ENCODE measurements around the gene ABLIM3.

ABLIM3 gene

GRCh38 chr5:149132474-149132873 is 8.8 kb upstream of the ABLIM3 start:
- no peak for DNase-seq (ENCODE audit: low read depth in 2 of 3, low spot score in 2 of 3)

GRCh38 chr5:149133795-149134777 is 7.2 kb upstream of the ABLIM3 start:
- no peak for DNase-seq (ENCODE audit: low read depth in 2 of 3, low spot score in 2 of 3)

DNA sequence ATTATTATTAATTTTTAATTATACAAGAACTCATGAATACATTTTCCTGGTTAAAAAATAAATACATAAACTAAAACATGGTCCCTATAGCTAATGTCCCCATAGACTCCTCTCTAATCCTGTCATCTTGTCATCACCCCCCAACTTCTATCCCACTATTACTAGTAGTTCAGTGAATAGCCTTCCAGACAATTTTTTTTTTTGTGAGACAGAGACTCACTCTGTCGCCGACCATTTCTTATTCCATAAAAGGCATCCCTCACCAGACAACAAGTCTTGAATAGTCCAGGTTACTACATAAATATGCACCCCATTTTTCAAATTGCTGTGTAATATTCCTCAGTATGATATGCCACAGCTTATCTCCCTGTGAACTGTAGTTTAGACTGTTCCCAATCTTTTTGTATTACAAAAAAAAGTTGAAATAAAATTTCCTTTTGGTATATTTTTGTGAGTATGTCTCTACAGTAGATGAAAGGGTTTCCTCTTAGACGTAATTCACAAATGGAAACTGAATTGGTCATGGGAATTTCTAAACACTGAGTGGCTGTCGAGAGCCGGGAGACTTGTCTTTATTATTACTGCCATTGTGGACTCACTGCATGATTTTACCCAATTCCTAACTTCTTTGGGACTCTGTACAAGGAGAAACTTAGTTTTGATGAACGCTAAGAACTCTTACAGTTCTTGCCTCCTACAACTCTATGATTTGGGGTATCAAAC is 6.4 kb upstream of the ABLIM3 start:
- DNase-seq (ENCODE audit: low read depth in 2 of 3, low spot score in 2 of 3), result no peak

GRCh38 chr5:149135536-149136201 is 5.6 kb upstream of the ABLIM3 start:
- no peak for DNase-seq (ENCODE audit: low read depth in 2 of 3, low spot score in 2 of 3)

DNA sequence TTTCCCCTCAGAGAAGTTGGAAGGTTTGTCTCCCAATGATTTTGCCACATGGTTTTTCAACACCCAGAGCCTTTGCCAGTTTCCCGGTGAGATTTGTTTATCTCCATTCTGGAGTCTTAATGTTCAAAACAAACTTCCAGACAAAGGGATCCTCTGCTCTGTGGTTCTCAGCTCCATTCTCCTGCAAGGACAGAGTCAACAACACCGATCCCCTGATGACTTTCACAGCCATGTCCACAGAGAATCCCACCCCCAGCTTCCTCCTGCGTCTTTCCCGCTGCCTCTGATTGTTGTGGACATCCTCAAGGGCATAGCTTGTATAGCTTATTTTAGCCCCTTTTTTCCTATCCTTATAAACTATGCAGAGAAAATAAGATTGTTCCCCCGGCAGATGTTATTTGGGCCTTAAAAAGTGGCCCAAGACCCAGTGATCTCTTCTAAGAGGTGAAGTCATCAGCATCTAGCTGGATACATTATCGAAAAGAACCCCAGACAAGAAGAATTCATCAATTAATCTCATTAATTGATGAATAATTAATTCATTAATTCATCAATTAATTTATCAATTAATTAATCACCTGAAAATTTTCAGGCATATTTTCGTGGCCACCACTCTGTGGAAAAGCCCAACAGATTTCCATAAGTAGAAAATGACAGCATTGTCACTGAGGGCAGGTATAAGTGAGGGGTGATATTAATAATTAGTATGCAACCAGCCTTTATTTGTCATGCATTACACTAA is 2.9 kb upstream of the ABLIM3 start:
- no peak for DNase-seq (ENCODE audit: low read depth in 2 of 3, low spot score in 2 of 3)

DNA sequence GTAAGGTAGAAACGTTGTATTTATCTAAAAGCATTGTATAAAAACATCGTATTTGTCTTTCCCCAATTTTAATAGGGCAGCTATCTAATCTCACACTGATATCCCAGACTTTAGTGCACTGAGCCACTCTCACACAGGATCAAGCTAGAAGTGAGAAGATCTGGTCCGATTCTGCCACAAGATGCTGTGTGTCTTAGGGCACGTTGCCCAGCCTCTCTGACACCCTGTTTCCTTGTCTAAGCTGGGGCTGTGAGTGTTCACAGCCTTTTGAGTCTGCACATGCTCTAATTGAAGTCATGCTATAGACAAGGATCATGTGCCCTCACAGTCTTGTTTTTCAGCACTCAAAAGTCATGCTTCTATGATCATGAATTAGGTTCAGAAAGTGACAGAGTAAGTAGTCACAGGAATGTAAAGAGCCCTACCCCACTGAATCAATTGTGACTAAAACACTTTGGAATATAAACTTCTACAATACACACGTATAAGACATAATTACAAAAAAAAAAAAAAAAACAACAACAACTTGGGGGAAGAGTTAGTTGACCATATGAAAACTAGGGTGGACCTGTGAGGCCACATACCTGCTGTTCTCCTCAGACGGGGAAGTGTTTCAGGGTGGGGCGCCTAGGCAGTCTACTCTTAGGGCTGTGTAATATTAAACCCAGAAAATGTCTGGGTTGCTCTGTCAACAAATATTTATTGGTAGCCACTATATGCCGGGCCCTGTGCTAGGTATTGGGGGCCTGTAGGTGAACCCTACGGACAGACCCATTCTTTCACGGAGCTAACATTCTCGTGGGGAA is 893 bp upstream of the ABLIM3 start:
- DNase-seq (ENCODE audit: low read depth in 2 of 3, low spot score in 2 of 3), result no peak

DNA sequence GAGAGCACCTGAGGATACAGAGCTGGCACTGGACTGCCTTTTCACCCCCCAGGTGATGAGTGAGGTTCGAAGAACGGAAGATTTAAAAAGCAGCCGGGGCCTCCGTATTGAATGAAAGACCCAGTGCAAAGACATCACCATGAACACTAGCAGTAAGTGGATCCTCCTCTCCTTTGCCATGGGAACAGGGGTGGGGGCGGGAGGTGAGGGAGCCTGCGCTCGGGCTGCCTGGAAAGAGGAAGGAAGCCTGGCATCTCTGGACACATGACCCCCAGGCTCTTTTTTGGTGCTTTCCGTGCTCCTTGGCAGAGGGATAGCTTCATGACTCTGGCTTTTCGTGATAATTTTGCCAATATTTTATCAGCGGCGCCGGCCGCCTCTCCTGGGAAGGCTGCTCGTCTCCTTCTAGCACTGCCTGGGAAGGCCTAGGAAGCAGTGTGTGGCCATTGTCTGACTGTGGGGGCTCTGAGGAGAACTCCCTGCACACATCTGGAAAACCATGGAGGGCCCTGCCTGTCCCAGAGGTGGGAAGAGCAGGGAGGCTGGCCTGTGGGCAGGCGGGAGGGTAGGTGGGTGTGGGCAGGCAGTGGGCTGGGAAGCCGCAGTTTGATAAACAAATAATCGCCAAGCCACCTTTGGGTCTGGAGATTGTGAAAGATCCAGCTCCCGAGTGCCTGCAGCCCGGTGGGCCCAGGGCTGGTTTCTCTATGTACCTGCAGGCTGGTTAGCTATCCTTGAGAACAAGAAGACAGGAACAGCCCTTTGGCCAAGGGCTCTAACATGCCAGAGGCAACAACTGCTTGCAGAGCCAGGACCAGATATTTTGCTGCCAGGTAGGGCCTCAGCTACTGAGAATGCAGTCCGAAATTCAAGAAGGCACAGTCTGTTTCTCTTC is 911 bp downstream of the ABLIM3 start:
- no peak for DNase-seq (ENCODE audit: low read depth in 2 of 3, low spot score in 2 of 3)

GRCh38 chr5:149143470-149143869 is 2.2 kb downstream of the ABLIM3 start:
- no peak for DNase-seq (ENCODE audit: low read depth in 2 of 3, low spot score in 2 of 3)

GRCh38 chr5:149144637-149145036 is 3.3 kb downstream of the ABLIM3 start:
- no peak for DNase-seq (ENCODE audit: low read depth in 2 of 3, low spot score in 2 of 3)

DNA sequence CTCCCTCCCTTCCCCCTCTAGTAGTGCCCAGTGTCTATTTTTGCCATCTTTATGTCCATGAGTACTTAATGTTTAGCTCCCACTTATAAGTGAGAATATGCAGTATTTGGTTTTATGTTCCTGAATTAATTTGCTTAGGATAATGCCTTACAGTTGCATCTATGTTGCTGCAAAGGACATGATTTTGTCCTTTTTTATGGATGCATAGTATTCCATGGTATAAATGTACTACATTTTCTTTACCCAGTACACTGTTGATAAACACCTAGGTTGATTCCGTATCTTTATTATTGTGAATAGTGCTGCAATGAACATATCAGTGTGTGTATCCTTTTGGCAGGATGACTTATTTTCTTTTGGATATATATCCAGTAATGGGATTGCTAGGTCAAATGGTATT is 3.8 kb downstream of the ABLIM3 start:
- DNase-seq (ENCODE audit: low read depth in 2 of 3, low spot score in 2 of 3), result no peak

DNA sequence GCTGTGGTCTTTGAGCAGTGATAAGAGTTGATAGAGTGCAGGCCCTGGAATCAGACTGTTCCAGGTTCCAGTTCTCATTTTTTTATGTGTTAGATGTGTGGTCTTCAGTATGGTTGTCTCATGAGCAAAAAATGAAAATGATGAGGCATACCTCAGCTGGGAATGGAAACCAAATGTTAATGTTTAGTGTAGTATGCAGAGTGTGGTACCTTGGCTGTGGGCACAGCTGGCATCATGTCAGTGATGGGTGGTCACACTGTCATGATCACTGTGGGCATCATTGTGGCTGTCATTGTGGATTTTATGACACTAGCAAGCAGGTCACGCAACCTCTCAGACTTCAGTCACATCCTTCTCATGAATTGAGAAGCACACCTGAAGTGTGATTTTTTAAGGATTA is 6.4 kb downstream of the ABLIM3 start:
- DNase-seq (ENCODE audit: low read depth in 2 of 3, low spot score in 2 of 3), result no peak

- DNase-seq (ENCODE audit: low read depth in 2 of 3, low spot score in 2 of 3), result no peak
Measured at GRCh38 chr5:149149942-149150341, 8.6 kb downstream of the ABLIM3 start.

DNA sequence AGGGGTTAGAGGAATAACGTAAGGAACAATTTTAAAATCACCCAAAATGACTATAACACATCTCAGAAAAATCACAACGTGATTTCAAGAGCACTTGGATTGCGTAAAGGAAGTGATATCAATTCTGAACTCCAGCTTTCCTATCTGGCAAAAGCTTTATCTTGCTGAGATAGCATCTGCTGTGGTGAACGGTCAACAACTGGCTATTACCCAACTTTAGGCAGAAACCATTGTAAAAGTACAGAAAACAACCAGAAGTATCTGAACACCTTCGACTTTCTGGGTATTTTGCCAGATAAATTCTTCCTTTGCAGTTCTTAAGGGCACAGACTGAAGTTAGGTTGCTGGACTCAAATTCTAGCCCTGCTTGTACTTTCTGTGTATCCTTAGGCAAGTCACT is 9.2 kb downstream of the ABLIM3 start:
- DNase-seq (ENCODE audit: low read depth in 2 of 3, low spot score in 2 of 3), result no peak

- DNase-seq (ENCODE audit: low read depth in 2 of 3, low spot score in 2 of 3), result no peak
Measured at GRCh38 chr5:149151717-149152116, 10.4 kb downstream of the ABLIM3 start.

GRCh38 chr5:149152317-149152746 is 11.0 kb downstream of the ABLIM3 start:
- DNase-seq (ENCODE audit: low read depth in 2 of 3, low spot score in 2 of 3), result no peak

GRCh38 chr5:149153193-149153750 is 12.0 kb downstream of the ABLIM3 start:
- no peak for DNase-seq (ENCODE audit: low read depth in 2 of 3, low spot score in 2 of 3)

- DNase-seq (ENCODE audit: low read depth in 2 of 3, low spot score in 2 of 3), result no peak
Measured at GRCh38 chr5:149153751-149154610, 12.7 kb downstream of the ABLIM3 start.

DNA sequence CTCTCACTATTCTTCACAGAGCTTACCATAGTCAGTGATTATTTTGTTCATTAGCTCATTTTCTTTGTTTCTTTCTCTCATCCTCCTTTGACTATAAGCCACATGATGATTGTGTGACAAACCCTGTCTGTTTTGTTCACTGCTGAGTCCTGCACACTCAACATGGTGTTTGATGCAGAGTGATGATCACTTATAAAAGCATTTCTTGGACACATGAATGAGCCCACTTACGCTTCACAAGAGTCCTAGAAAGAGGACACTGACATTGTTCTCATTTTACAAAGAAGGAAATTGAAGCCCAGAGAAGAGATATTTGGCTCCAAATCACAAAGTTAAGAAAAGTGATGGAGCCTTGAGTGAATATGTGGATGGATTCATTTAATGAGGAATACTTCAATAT is 13.4 kb downstream of the ABLIM3 start:
- no peak for DNase-seq (ENCODE audit: low read depth in 2 of 3, low spot score in 2 of 3)

All from activated CD8-positive, alpha-beta memory T cell treated with anti-CD3 and anti-CD28 coated beads for 48 hours (primary cell).